ENCODE results near the gene PEX26. TPM values are rescaled to one million over a fixed set of nuclear protein-coding genes. Genes with fewer than 3 reads are reported as not detected.
A peak's percentile ranks its signal among the peaks of the same experiment; 100 is the strongest.
"Not testable (repeated sequence)": the region's sequence is repeated elsewhere in the genome, so short reads cannot be mapped to it uniquely, and the experiment has no call there.

Gene PEX26
- 47.3 and 47.8 TPM in 2 replicates for total RNA-seq

- Mint-ChIP-seq H3K4me1 (ENCODE audit: low read depth) (peaks cover 42% of the 10 kb centered on the region), H3K9me3 (peaks cover 3% of the 10 kb centered on the region), H3K27me3 (ENCODE audit: low read depth) (no peaks in the 10 kb centered on the region), H3K27ac (peak within 1 kb of the TSS; percentile 96), H3K4me3 (ENCODE audit: low read depth) (peak within 1 kb of the TSS; percentile 93), H3K36me3 (ENCODE audit: low read depth) (peaks cover 42% of the 10 kb centered on the region)
- intact Hi-C loops (cut with micrococcal nuclease): loop anchor here (2.0 to 5.0 kb wide), 7 partner anchors 35 to 1003 kb away; partner anchors contain the start of genes MICAL3 and TUBA8
- peak; percentile 95 for DNase-seq (ENCODE audit: low spot score)
Observed at GRCh38 chr22:18077639-18078328, at the start of gene PEX26. PEX26 (plus strand) TSS chr22:18077990; CDS start chr22:18078377, 387 bp downstream.

- H3K4me1 Mint-ChIP-seq (ENCODE audit: low read depth): peaks cover 7% of the 10 kb centered on the region
- H3K9me3 Mint-ChIP-seq: no peaks in the 10 kb centered on the region
- no peaks in the 10 kb centered on the region for H3K36me3 Mint-ChIP-seq (ENCODE audit: low read depth)
- H3K4me3 Mint-ChIP-seq (ENCODE audit: low read depth): no peak overlapping the region
- peaks cover 38% of the 10 kb centered on the region for H3K27me3 Mint-ChIP-seq (ENCODE audit: low read depth)
- no peak for DNase-seq (ENCODE audit: low spot score)
- H3K27ac Mint-ChIP-seq: no peak overlapping the region
- intact Hi-C loops (cut with micrococcal nuclease): no loop called here
Observed at GRCh38 chr22:18028817-18029527, 48.8 kb upstream of the PEX26 start.

GRCh38 chr22:18029686-18030267 lies 48.0 kb upstream of the PEX26 start:
- Mint-ChIP-seq H3K9me3 (no peaks in the 10 kb centered on the region), H3K4me3 (ENCODE audit: low read depth) (no peak overlapping the region), H3K4me1 (ENCODE audit: low read depth) (peaks cover 4% of the 10 kb centered on the region), H3K27ac (no peak overlapping the region), H3K27me3 (ENCODE audit: low read depth) (peaks cover 35% of the 10 kb centered on the region), H3K36me3 (ENCODE audit: low read depth) (no peaks in the 10 kb centered on the region)
- intact Hi-C loops (cut with micrococcal nuclease): no loop called here
- no peak for DNase-seq (ENCODE audit: low spot score)

DNA sequence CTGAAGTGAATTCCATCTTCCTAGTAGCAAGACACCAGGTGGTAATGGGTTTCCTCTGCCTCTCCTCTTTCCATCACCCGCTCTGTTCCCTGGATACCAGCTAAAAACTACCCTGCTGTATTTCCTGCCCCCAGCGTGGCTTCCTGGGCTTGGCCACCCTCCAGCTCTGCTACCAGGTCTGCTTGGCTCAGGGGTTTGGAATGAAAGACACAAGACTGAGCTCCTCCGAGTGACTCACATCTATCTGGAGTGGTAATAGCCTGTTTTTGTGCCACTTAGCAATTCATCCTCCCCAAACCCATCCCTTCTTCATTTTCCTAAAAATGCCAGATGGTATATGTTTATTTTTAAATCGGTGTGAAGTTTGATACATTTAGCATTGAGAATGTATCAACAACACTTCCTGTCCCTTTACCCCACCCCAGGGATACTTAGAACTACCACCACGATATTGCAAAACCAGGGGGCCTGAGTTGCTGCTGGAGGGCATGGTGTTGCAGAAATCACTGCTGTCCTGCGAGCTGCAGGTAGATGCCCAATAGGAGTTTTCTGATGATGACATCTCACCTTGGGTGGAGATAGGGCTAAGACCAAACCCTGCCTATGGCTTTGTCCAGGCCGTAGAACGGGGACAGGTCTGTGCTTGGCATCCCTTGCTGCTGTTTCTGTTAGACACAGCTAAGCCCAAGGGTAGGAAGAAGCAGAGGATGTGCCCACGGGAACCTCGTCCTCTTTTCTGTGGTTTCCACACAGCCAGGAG lies 45.9 kb upstream of the PEX26 start:
- peaks cover 23% of the 10 kb centered on the region for H3K27me3 Mint-ChIP-seq (ENCODE audit: low read depth)
- DNase-seq (ENCODE audit: low spot score): no peak
- no peaks in the 10 kb centered on the region for H3K36me3 Mint-ChIP-seq (ENCODE audit: low read depth)
- H3K9me3 Mint-ChIP-seq: no peaks in the 10 kb centered on the region
- H3K4me3 Mint-ChIP-seq (ENCODE audit: low read depth): no peak overlapping the region
- no peak overlapping the region for H3K27ac Mint-ChIP-seq
- intact Hi-C loops (cut with micrococcal nuclease): no loop called here
- no peaks in the 10 kb centered on the region for H3K4me1 Mint-ChIP-seq (ENCODE audit: low read depth)

GRCh38 chr22:18032455-18033101 lies 45.2 kb upstream of the PEX26 start:
- H3K4me3 Mint-ChIP-seq (ENCODE audit: low read depth): no peak overlapping the region
- intact Hi-C loops (cut with micrococcal nuclease): no loop called here
- DNase-seq (ENCODE audit: low spot score): no peak

DNA sequence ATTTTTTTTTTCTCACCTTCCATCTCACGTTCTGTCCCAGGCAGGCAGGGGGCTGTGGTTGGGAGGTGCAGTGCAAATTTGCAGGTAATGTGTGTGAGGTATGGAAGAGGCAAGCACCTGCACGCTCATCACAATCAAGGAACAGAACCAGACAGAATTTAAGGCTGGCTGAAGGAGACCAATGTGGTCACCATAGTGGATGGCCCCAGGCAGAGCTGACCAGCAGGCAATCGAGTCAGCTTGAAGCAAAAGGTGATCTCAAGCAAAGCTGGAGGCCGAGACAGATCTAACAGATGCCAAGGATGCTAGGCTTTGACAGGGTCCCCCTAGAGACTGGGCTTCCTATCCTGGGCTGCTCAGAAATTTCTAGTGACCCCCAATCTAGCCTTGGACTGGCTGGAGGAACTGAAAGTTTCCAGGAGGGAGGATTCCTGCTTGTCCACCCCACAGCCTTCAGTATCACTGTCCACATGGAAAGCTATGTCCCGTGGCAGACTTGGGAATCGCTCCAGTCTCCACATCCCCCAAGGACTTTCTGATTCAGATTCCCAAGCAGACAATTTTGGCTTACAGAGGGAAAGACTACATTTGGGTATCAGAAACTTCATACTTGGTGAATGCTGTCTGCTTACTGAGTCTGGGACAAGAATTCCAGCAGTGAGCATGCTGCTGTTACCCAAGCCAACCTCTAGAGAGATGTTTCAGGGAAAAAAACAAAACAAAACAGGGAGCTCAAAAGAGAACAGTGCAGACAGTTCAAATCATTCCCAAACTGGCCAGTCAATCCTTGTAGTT lies 44.4 kb upstream of the PEX26 start:
- Mint-ChIP-seq H3K9me3 (no peaks in the 10 kb centered on the region), H3K27ac (no peak overlapping the region), H3K4me1 (ENCODE audit: low read depth) (no peaks in the 10 kb centered on the region), H3K36me3 (ENCODE audit: low read depth) (no peaks in the 10 kb centered on the region), H3K27me3 (ENCODE audit: low read depth) (peaks cover 16% of the 10 kb centered on the region), H3K4me3 (ENCODE audit: low read depth) (no peak overlapping the region)
- intact Hi-C loops (cut with micrococcal nuclease): no loop called here
- DNase-seq (ENCODE audit: low spot score): no peak

More at GRCh38 chr22:18032455-18033101, 45.2 kb upstream of the PEX26 start:
- Mint-ChIP-seq H3K27me3 (ENCODE audit: low read depth) (peaks cover 20% of the 10 kb centered on the region), H3K9me3 (no peaks in the 10 kb centered on the region), H3K27ac (no peak overlapping the region), H3K36me3 (ENCODE audit: low read depth) (no peaks in the 10 kb centered on the region), H3K4me1 (ENCODE audit: low read depth) (no peaks in the 10 kb centered on the region)

DNA sequence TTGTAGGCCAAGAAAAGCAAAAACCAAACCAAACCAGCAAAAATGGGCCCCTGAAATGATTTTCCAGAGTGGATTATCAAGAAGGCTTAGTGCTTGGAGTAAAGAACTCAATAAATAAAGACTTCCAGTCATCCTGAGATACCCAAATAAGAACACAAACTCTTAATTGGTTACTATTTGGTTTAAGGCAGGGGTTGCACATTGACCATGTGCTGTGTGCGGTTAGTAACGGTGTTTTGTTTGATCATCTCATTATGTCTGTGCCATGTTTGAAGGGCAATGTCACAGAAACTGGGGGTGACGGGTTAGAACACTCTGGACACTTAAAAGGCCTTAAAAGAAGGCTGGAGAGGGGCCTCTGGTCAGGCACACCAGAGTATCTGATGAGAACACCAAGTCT lies 43.7 kb upstream of the PEX26 start:
- DNase-seq (ENCODE audit: low spot score): no peak
- intact Hi-C loops (cut with micrococcal nuclease): no loop called here
- peaks cover 12% of the 10 kb centered on the region for H3K27me3 Mint-ChIP-seq (ENCODE audit: low read depth)
- H3K9me3 Mint-ChIP-seq: no peaks in the 10 kb centered on the region
- H3K36me3 Mint-ChIP-seq (ENCODE audit: low read depth): no peaks in the 10 kb centered on the region
- H3K4me1 Mint-ChIP-seq (ENCODE audit: low read depth): no peaks in the 10 kb centered on the region
- H3K27ac Mint-ChIP-seq: no peak overlapping the region
- no peak overlapping the region for H3K4me3 Mint-ChIP-seq (ENCODE audit: low read depth)

DNA sequence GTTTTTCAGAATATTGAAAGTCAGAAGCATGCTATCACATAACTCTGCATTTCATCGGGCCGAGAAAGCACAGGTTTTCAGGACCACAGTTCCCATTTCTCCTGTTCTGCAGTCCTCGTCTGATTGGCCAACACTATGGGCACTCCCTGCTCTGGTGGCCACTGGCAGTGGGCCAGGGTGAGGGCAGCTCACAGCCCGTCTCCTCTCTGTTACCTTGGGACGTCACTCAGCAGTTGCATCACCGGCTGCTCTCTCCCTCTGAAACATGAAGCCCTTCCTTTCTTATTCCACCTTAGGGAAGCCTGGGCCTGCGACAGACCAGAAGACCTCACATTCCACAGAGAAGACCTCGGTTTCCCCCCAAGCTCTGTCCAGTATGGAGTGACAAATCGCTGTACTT lies 42.0 kb upstream of the PEX26 start:
- peaks cover 9% of the 10 kb centered on the region for H3K27me3 Mint-ChIP-seq (ENCODE audit: low read depth)
- H3K4me1 Mint-ChIP-seq (ENCODE audit: low read depth): no peaks in the 10 kb centered on the region
- intact Hi-C loops (cut with micrococcal nuclease): no loop called here
- no peak overlapping the region for H3K4me3 Mint-ChIP-seq (ENCODE audit: low read depth)
- H3K27ac Mint-ChIP-seq: no peak overlapping the region
- H3K36me3 Mint-ChIP-seq (ENCODE audit: low read depth): no peaks in the 10 kb centered on the region
- no peak for DNase-seq (ENCODE audit: low spot score)
- H3K9me3 Mint-ChIP-seq: no peaks in the 10 kb centered on the region

DNA sequence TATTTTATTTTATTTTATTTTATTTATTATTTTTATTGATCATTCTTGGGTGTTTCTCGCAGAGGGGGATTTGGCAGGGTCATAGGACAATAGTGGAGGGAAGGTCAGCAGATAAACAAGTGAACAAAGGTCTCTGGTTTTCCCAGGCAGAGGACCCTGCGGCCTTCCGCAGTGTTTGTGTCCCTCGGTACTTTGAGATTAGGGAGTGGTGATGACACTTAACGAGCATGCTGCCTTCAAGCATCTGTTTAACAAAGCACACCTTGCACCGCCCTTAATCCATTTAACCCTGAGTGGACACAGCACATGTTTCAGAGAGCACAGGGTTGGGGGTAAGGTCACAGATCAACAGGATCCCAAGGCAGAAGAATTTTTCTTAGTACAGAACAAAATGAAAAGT lies 36.9 kb upstream of the PEX26 start:
- H3K4me3 Mint-ChIP-seq (ENCODE audit: low read depth); H3K9me3 Mint-ChIP-seq; H3K36me3 Mint-ChIP-seq (ENCODE audit: low read depth); DNase-seq (ENCODE audit: low spot score); H3K27me3 Mint-ChIP-seq (ENCODE audit: low read depth); H3K4me1 Mint-ChIP-seq (ENCODE audit: low read depth); intact Hi-C loops (cut with micrococcal nuclease); H3K27ac Mint-ChIP-seq: not testable (repeated sequence)

DNA sequence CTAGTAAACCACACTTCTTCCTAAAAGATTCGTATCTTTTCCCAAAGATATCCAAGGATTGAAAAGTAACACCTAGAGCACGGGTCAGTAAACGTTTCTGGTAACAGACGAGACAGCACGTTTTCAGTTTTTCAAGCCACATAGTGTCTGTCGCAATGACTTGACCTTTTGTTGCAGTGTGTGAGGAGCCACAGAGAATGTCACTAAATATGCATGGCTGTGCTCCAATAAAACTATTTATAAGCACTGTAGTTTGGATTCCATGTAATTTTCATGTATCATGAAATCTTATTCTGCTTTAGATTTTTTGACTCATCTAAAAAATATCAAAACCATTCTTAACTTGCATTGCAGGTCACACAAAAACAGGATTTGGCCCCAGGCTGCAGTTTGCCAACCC lies 35.1 kb upstream of the PEX26 start:
- no peaks in the 10 kb centered on the region for H3K27me3 Mint-ChIP-seq (ENCODE audit: low read depth)
- no peaks in the 10 kb centered on the region for H3K9me3 Mint-ChIP-seq
- no peaks in the 10 kb centered on the region for H3K4me1 Mint-ChIP-seq (ENCODE audit: low read depth)
- intact Hi-C loops (cut with micrococcal nuclease): no loop called here
- DNase-seq (ENCODE audit: low spot score): no peak
- H3K4me3 Mint-ChIP-seq (ENCODE audit: low read depth): no peak overlapping the region
- H3K27ac Mint-ChIP-seq: no peak overlapping the region
- H3K36me3 Mint-ChIP-seq (ENCODE audit: low read depth): no peaks in the 10 kb centered on the region

GRCh38 chr22:18044548-18045271 lies 33.1 kb upstream of the PEX26 start:
- no peaks in the 10 kb centered on the region for H3K27me3 Mint-ChIP-seq (ENCODE audit: low read depth)
- no peaks in the 10 kb centered on the region for H3K36me3 Mint-ChIP-seq (ENCODE audit: low read depth)
- no peak overlapping the region for H3K4me3 Mint-ChIP-seq (ENCODE audit: low read depth)
- DNase-seq (ENCODE audit: low spot score): no peak
- no peaks in the 10 kb centered on the region for H3K9me3 Mint-ChIP-seq
- intact Hi-C loops (cut with micrococcal nuclease): no loop called here
- no peaks in the 10 kb centered on the region for H3K4me1 Mint-ChIP-seq (ENCODE audit: low read depth)
- H3K27ac Mint-ChIP-seq: no peak overlapping the region

Data from activated T-helper 2 cell treated with anti-CD3 and anti-CD28 coated beads, Interferon-gamma antibody, Interleukin-2, Interleukin-4, amounts not matched to agents 10 μg/mL and 5 μg/mL and 100 μg/mL, durations not matched to agents 14 hours and 24 hours and 36 hours (primary cell).